SK-N-SH treated with all-trans-retinoic acid at 6 μM for 48 hours (cell line): Measurements from ENCODE around the gene MYH3.

Source experiments
- ARNTL ChIP-seq: fragments of 450-650 bp; formaldehyde crosslinking; IDR thresholded peaks from 2 replicates; pipeline ENCODE4 v1.5.0; 2020; ENCODE audit warnings: low read depth, mild to moderate bottlenecking, moderate library complexity, borderline replicate concordance
- CREB5 ChIP-seq: fragments of 250-450 bp; sonication (Bioruptor Pico); IDR thresholded peaks from 2 replicates; pipeline ENCODE4 v1.5.1; 2020; ENCODE audit warnings: low read depth, mild to moderate bottlenecking, moderate library complexity
- CSRNP3 ChIP-seq: fragments of 250-450 bp; sonication (Bioruptor Pico); IDR thresholded peaks from 2 replicates; pipeline ENCODE4 v1.5.1; 2021; ENCODE audit warnings: mild to moderate bottlenecking, moderate library complexity
- GLIS3 ChIP-seq: fragments of 250-450 bp; sonication (Bioruptor Pico); IDR thresholded peaks from 2 replicates; pipeline ENCODE4 v1.5.0; 2020; ENCODE audit warnings: mild to moderate bottlenecking, moderate library complexity
- PATZ1 ChIP-seq: fragments of 250-450 bp; sonication (Bioruptor Pico); IDR thresholded peaks from 2 replicates; pipeline ENCODE4 v1.8.0; 2020; ENCODE audit warnings: mild to moderate bottlenecking, moderate library complexity, borderline replicate concordance
- RARB ChIP-seq: fragments of 250-450 bp; sonication (Bioruptor Pico); IDR thresholded peaks from 2 replicates; pipeline ENCODE4 v1.8.0; 2021; ENCODE audit warnings: mild to moderate bottlenecking, moderate library complexity
- TCF4 ChIP-seq: fragments of 250-450 bp; sonication (Bioruptor Pico); IDR thresholded peaks from 2 replicates; pipeline ENCODE4 v1.8.0; 2021; ENCODE audit warnings: mild to moderate bottlenecking, moderate library complexity, borderline replicate concordance
- TOX ChIP-seq: fragments of 250-450 bp; sonication (Bioruptor Pico); IDR thresholded peaks from 2 replicates; pipeline ENCODE4 v1.8.0; 2021; ENCODE audit warnings: mild to moderate bottlenecking, moderate library complexity, borderline replicate concordance
- TSHZ2 ChIP-seq: fragments of 250-450 bp; sonication (Bioruptor Pico); IDR thresholded peaks from 2 replicates; pipeline ENCODE4 v1.5.0; 2020; ENCODE audit warnings: mild to moderate bottlenecking, moderate library complexity
- ZC3H10 ChIP-seq: fragments of 250-450 bp; sonication (Bioruptor Pico); IDR thresholded peaks from 2 replicates; pipeline ENCODE4 v1.5.1; 2021; ENCODE audit warnings: mild to moderate bottlenecking, moderate library complexity
- ZFP3 ChIP-seq: fragments of 250-450 bp; sonication (Bioruptor Pico); IDR thresholded peaks from 2 replicates; pipeline ENCODE4 v1.5.0; 2020; ENCODE audit warnings: mild to moderate bottlenecking, moderate library complexity
- ZFP30 ChIP-seq: fragments of 450-650 bp; formaldehyde crosslinking; IDR thresholded peaks from 2 replicates; pipeline ENCODE4 v1.5.0; 2022; ENCODE audit warnings: mild to moderate bottlenecking, moderate library complexity
- ZNF70 ChIP-seq: fragments of 450-650 bp; formaldehyde crosslinking; IDR thresholded peaks from 2 replicates; pipeline ENCODE4 v1.5.0; 2020; ENCODE audit warnings: mild to moderate bottlenecking, moderate library complexity
- ZNF8 ChIP-seq: fragments of 450-650 bp; formaldehyde crosslinking; IDR thresholded peaks from 2 replicates; pipeline ENCODE4 v1.5.0; 2020; ENCODE audit warnings: mild to moderate bottlenecking, moderate library complexity

- TF ChIP-seq CSRNP3 (CRISPR knock-in tag) (no peak), ZC3H10 (no peak), TSHZ2 (CRISPR knock-in tag) (no peak), ZFP30 (CRISPR knock-in tag) (no peak), ZFP3 (CRISPR knock-in tag) (no peak), PATZ1 (no peak), RARB (CRISPR knock-in tag) (no peak), GLIS3 (CRISPR knock-in tag) (no peak), ZNF70 (CRISPR knock-in tag) (no peak), ZNF8 (CRISPR knock-in tag) (no peak), TCF4 (no peak), CREB5 (CRISPR knock-in tag) (no peak), ARNTL (no peak), TOX (CRISPR knock-in tag) (no peak)
Observed at GRCh38 chr17:10617120-10617505, 40.0 kb downstream of the MYH3 start.
